ENCODE data around the gene LSM3.

LSM3 gene

GRCh38 chr3:14194865-14195264 is 16.2 kb downstream of the LSM3 start:
- DNase-seq (ENCODE audit: low read depth in 2 of 3, low spot score in 2 of 3), result no peak

- no peak for DNase-seq (ENCODE audit: low read depth in 2 of 3, low spot score in 2 of 3)
These were observed 21.0 kb downstream of the LSM3 start for GRCh38 chr3:14199641-14200040.

- no peak for DNase-seq (ENCODE audit: low read depth in 2 of 3, low spot score in 2 of 3)
These were observed 21.7 kb downstream of the LSM3 start for GRCh38 chr3:14200276-14200675.

- no peak for DNase-seq (ENCODE audit: low read depth in 2 of 3, low spot score in 2 of 3)
These were observed 22.2 kb downstream of the LSM3 start for GRCh38 chr3:14200841-14201240.

- DNase-seq (ENCODE audit: low read depth in 2 of 3, low spot score in 2 of 3), result no peak
These were observed 23.5 kb downstream of the LSM3 start for GRCh38 chr3:14201940-14202684.

- DNase-seq (ENCODE audit: low read depth in 2 of 3, low spot score in 2 of 3), result no peak
These were observed 24.4 kb downstream of the LSM3 start for GRCh38 chr3:14202874-14203520.

GRCh38 chr3:14203521-14204079 is 25.0 kb downstream of the LSM3 start:
- DNase-seq (ENCODE audit: low read depth in 2 of 3, low spot score in 2 of 3), result no peak

- DNase-seq (ENCODE audit: low read depth in 2 of 3, low spot score in 2 of 3), result no peak
These were observed 26.1 kb downstream of the LSM3 start for GRCh38 chr3:14204515-14205284.

GRCh38 chr3:14206548-14207177 is 28.0 kb downstream of the LSM3 start:
- no peak for DNase-seq (ENCODE audit: low read depth in 2 of 3, low spot score in 2 of 3)

- DNase-seq (ENCODE audit: low read depth in 2 of 3, low spot score in 2 of 3), result no peak
These were observed 29.6 kb downstream of the LSM3 start for GRCh38 chr3:14208168-14208567.

GRCh38 chr3:14208977-14209394 is 30.4 kb downstream of the LSM3 start:
- DNase-seq (ENCODE audit: low read depth in 2 of 3, low spot score in 2 of 3), result no peak

GRCh38 chr3:14209581-14210289 is 31.1 kb downstream of the LSM3 start:
- DNase-seq (ENCODE audit: low read depth in 2 of 3, low spot score in 2 of 3), result no peak

- no peak for DNase-seq (ENCODE audit: low read depth in 2 of 3, low spot score in 2 of 3)
These were observed 31.7 kb downstream of the LSM3 start for GRCh38 chr3:14210290-14210688.

GRCh38 chr3:14210843-14211594 is 32.4 kb downstream of the LSM3 start:
- no peak for DNase-seq (ENCODE audit: low read depth in 2 of 3, low spot score in 2 of 3)

- DNase-seq (ENCODE audit: low read depth in 2 of 3, low spot score in 2 of 3), result no peak
These were observed 33.0 kb downstream of the LSM3 start for GRCh38 chr3:14211621-14212020.

- no peak for DNase-seq (ENCODE audit: low read depth in 2 of 3, low spot score in 2 of 3)
These were observed 33.4 kb downstream of the LSM3 start for GRCh38 chr3:14212032-14212431.

- no peak for DNase-seq (ENCODE audit: low read depth in 2 of 3, low spot score in 2 of 3)
These were observed 34.6 kb downstream of the LSM3 start for GRCh38 chr3:14213066-14213774.

- DNase-seq (ENCODE audit: low read depth in 2 of 3, low spot score in 2 of 3), result no peak
These were observed 36.1 kb downstream of the LSM3 start for GRCh38 chr3:14214764-14215163.
